OCI-LY7 (cell line): ENCODE data around the gene MARK2. TPM values are rescaled to one million over a fixed set of nuclear protein-coding genes. Genes with fewer than 3 reads are reported as not detected.
"Not testable (repeated sequence)": the region's sequence is repeated elsewhere in the genome, so short reads cannot be mapped to it uniquely, and the experiment has no call there.

Experiments used
- BruUV-seq: library from RNA; stranded (reverse); fragments of 400-500 nt; replicated peaks from 2 replicates; lab custom pipeline; 2021; lab: Mats Ljungman, UMichigan
- CTCF ChIA-PET: fragments of 300-600 bp; sonication (Branson Sonifier 250); formaldehyde crosslinking; loops from one replicate; lab custom pipeline; 2022; ENCODE audit warnings: antibody characterized with exemption; ENCODE audit not compliant: unreplicated experiment; lab: Charles Lee
- POLR2A ChIA-PET: fragments of 300-600 bp; sonication (Branson Sonifier 250); formaldehyde crosslinking; loops from one replicate; lab custom pipeline; 2022; ENCODE audit warnings: antibody characterized with exemption; lab: Charles Lee
- DNase-seq: peaks from one replicate; pipeline ENCODE4 v3.0.0-alpha.2; 2015; ENCODE audit warnings: low spot score
- H2AFZ ChIP-seq: fragments of 200-600 bp; sonication (generic), shearing (Covaris generic); 2 replicates; pipeline ENCODE4 v1.6.1; 2014; ENCODE audit warnings: mild to moderate bottlenecking, antibody characterized with exemption, low read length, moderate library complexity
- H3K27ac ChIP-seq: fragments of 200-600 bp; sonication (generic); 2 replicates; pipeline ENCODE4 v1.5.1; 2014; ENCODE audit warnings: mixed run types, low read depth, mild to moderate bottlenecking, moderate library complexity, low read length, inconsistent platforms; ENCODE audit not compliant: poor library complexity, severe bottlenecking
- H3K36me3 ChIP-seq: fragments of 200-600 bp; sonication (generic); 2 replicates; pipeline ENCODE4 v1.6.1; 2014; ENCODE audit warnings: mild to moderate bottlenecking, antibody characterized with exemption, low read length, moderate library complexity, mixed read lengths; ENCODE audit not compliant: insufficient read depth
- H3K4me1 ChIP-seq: fragments of 200-600 bp; sonication (generic); 2 replicates; pipeline ENCODE4 v1.5.1; 2014; ENCODE audit warnings: mild to moderate bottlenecking, low read length; ENCODE audit not compliant: insufficient read depth, poor library complexity, severe bottlenecking
- H3K4me2 ChIP-seq: fragments of 200-600 bp; sonication (generic); 2 replicates; pipeline ENCODE4 v1.6.1; 2014; ENCODE audit warnings: mild to moderate bottlenecking, low read length
- H3K4me3 ChIP-seq: fragments of 200-600 bp; sonication (generic); 2 replicates; pipeline ENCODE4 v1.5.1; 2014; ENCODE audit warnings: mild to moderate bottlenecking, low read depth, low read length; ENCODE audit not compliant: poor library complexity, severe bottlenecking
- H3K79me2 ChIP-seq: fragments of 200-600 bp; sonication (generic); 2 replicates; pipeline ENCODE4 v1.6.1; 2016; ENCODE audit warnings: low read depth, mild to moderate bottlenecking, low read length, moderate library complexity, mixed read lengths; ENCODE audit not compliant: insufficient read depth
- H3K9me2 ChIP-seq: fragments of 200-600 bp; sonication (generic); 2 replicates; pipeline ENCODE4 v1.6.1; 2016; ENCODE audit warnings: mild to moderate bottlenecking, low read length, mixed read lengths; ENCODE audit not compliant: insufficient read depth
- H3K9me3 ChIP-seq: fragments of 200-600 bp; sonication (generic); 2 replicates; pipeline ENCODE4 v1.6.1; 2014; ENCODE audit warnings: mild to moderate bottlenecking, mixed run types, low read length, mixed read lengths
- H4K20me1 ChIP-seq: fragments of 200-600 bp; sonication (generic); 2 replicates; pipeline ENCODE4 v1.6.1; 2014; ENCODE audit warnings: mild to moderate bottlenecking, antibody characterized with exemption, low read length, moderate library complexity, mixed read lengths; ENCODE audit not compliant: insufficient read depth
- CTCF ChIP-seq: fragments of 200-600 bp; sonication (generic); conservative IDR thresholded peaks from 2 replicates; pipeline ENCODE4 v1.5.1; 2014; ENCODE audit warnings: mild to moderate bottlenecking, antibody characterized with exemption, low read length, moderate library complexity, mixed read lengths
- EZH2phosphoT487 ChIP-seq: fragments of 200-600 bp; sonication (generic); IDR thresholded peaks from 2 replicates; pipeline ENCODE4 v1.6.1; 2018; ENCODE audit warnings: low read depth, borderline replicate concordance, mild to moderate bottlenecking, mixed run types, antibody characterized with exemption, low read length, moderate library complexity, mixed read lengths
- intact Hi-C: fragments of 100-400 bp; cut with micrococcal nuclease; formaldehyde crosslinking; loops from one replicate; pipeline ENCODE4 v1.10.0; 2022; ENCODE audit not compliant: unreplicated experiment
- total RNA-seq, 2 experiments: library from RNA; depleted of rRNA in 1 of 2; stranded (reverse); fragments of >200 nt in 1 of 2; shearing (Covaris generic) in 1 of 2; gene quantifications; 2 replicates each; pipeline ENCODE4 v1.2.3, GENCODE V29; 2014 to 2022

Gene MARK2
- total RNA-seq, 2 experiments from 2014 or later: 22.7 to 45.4 TPM

GRCh38 chr11:63805844-63806415 lies 33.0 kb upstream of the MARK2 start:
- Histone ChIP-seq H3K27ac (no peak overlapping the region), H3K9me2 (no peaks in the 10 kb centered on the region), H3K36me3 (no peaks in the 10 kb centered on the region), H3K4me3 (no peak overlapping the region), H4K20me1 (no peaks in the 10 kb centered on the region), H3K4me1 (no peaks in the 10 kb centered on the region), H3K79me2 (no peaks in the 10 kb centered on the region), H2AFZ (no peak overlapping the region), H3K9me3 (no peaks in the 10 kb centered on the region), H3K4me2 (no peak overlapping the region)
- no peak for DNase-seq
- TF ChIP-seq EZH2phosphoT487 (no peak), CTCF (no peak)
- no TSS peak for BruUV-seq
- CTCF ChIA-PET: no interaction called here
- intact Hi-C loops: no loop called here
- POLR2A ChIA-PET: no interaction called here

DNA sequence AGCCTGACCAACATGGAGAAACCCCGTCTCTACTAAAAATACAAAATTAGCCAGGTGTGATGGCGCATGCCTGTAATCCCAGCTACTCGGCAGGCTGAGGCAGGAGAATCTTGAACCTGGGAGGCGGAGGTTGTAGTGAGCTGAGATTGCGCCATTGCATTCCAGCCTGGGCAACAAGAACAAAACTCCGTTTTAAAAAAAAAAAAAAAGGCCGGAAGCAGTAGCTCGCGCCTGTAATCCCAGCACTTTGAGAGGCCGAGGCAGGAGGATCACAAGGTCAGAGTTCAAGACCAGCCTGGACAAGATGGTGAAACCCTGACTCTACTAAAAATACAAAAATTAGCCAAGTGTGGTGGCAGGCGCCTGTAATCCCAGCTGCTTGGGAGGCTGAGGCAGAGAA lies 28.5 kb upstream of the MARK2 start:
- BruUV-seq, H3K36me3 ChIP-seq, H2AFZ ChIP-seq, H3K27ac ChIP-seq, H3K4me3 ChIP-seq, H3K9me2 ChIP-seq, POLR2A ChIA-PET, H3K9me3 ChIP-seq, DNase-seq, CTCF ChIA-PET, H3K4me2 ChIP-seq: not testable (repeated sequence)
- intact Hi-C loops: loop anchor here (5.0 kb wide), 2 partner anchors 43 to 138 kb away; partner anchors contain the start of genes ATL3 and ZFTA
- Histone ChIP-seq H3K4me1 (peaks cover 16% of the 10 kb centered on the region), H4K20me1 (peaks cover 10% of the 10 kb centered on the region), H3K79me2 (peaks cover 16% of the 10 kb centered on the region)

DNA sequence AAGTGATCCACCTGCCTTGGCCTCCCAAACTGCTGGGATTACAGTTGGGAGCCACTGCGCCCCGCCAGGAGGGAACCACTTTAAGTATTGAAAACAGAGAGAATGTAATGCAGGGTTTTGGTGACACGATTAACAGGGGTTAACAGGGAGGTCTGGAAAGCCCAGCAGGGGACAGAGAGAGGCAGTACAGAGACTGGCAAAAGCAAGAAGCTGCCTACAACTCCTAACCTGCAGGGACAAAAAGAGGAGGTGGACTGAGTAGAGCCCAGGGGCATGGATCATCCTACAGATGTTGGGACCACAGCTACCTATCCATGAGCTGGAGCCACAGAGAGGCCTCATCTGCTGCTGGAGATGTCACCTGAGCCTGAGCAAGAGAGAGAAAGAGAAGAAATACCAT lies 27.4 kb upstream of the MARK2 start:
- Histone ChIP-seq H3K4me3 (no peak overlapping the region), H3K4me2 (no peak overlapping the region), H3K79me2 (peaks cover 28% of the 10 kb centered on the region), H3K9me2 (no peaks in the 10 kb centered on the region), H3K4me1 (peaks cover 18% of the 10 kb centered on the region), H4K20me1 (peaks cover 12% of the 10 kb centered on the region), H2AFZ (no peak overlapping the region), H3K36me3 (peaks cover 21% of the 10 kb centered on the region), H3K9me3 (no peaks in the 10 kb centered on the region), H3K27ac (no peak overlapping the region)
- DNase-seq: no peak
- POLR2A ChIA-PET: interaction anchor here (0.9 kb wide), 1 partner anchor 14 kb away, joined by 3 read pairs; no protein-coding TSS in a partner anchor
- intact Hi-C loops: loop anchor here (5.0 kb wide), 2 partner anchors 44 to 139 kb away; partner anchors contain the start of genes ATL3 and ZFTA
- CTCF ChIA-PET: no interaction called here
- TF ChIP-seq EZH2phosphoT487: no peak
- no peak for TF ChIP-seq CTCF
- BruUV-seq: no TSS peak
